Adrenal gland (tissue), 12 donors: ENCODE results near the gene ARHGEF28. TPM values are rescaled to one million over a fixed set of nuclear protein-coding genes. Genes with fewer than 3 reads are reported as not detected.

Experiments used
- DNase-seq, 7 donors: peaks; one replicate each; pipeline ENCODE4 v3.0.0-alpha.2; 2019 to 2020
- H3K27ac ChIP-seq, 5 donors: fragments of 200-600 bp; sonication (generic) in 4 of 5; 1 replicate in 3 of 5; 2 replicates in 2 of 5; pipeline versions ENCODE4 v1.5.1 to v1.8.0; 2016 to 2020; ENCODE audit warnings: mild to moderate bottlenecking in 1 of 5
- H3K27me3 ChIP-seq: fragments of 200-600 bp; 2 replicates; pipeline ENCODE4 v1.8.0; 2021
- H3K36me3 ChIP-seq, 2 donors: fragments of 200-600 bp; replicated peaks in 1 of 2; 1 replicate in 1 of 2; 2 replicates in 1 of 2; pipeline versions ENCODE4 v1.5.1 to v1.8.0; 2018 to 2022
- H3K4me1 ChIP-seq, 2 donors: fragments of 200-600 bp; replicated peaks in 1 of 2; 1 replicate in 1 of 2; 2 replicates in 1 of 2; pipeline versions ENCODE4 v1.5.1 to v1.8.0; 2018 to 2021
- H3K4me3 ChIP-seq, 4 donors: fragments of 200-600 bp; sonication (generic) in 3 of 4; one replicate each; pipeline ENCODE4 v1.5.1; 2016 to 2018
- H3K9me3 ChIP-seq, 3 donors: fragments of 200-600 bp; sonication (generic) in 1 of 3; replicated peaks in 1 of 3; 1 replicate in 2 of 3; 2 replicates in 1 of 3; pipeline versions ENCODE4 v1.5.1 to v1.8.0; 2016 to 2021
- POLR2A ChIP-seq, 2 donors: fragments of 450-650 bp; IDR thresholded peaks; one replicate each; pipeline ENCODE4 v1.6.1; 2017; ENCODE audit warnings: antibody characterized with exemption in 2 of 2, mild to moderate bottlenecking in 2 of 2, moderate library complexity in 1 of 2
- WGBS, 4 donors: extraction: QIAGEN DNeasy Blood & Tissue Kit in 2 of 4; methylation state at CpG; one replicate each; pipeline versions ENCODE4 v1.1.5 to v1.1.7; 2013 to 2017; 5-methylcytosine and 5-hydroxymethylcytosine counted together
- intact Hi-C, 2 donors: fragments of 100-400 bp; cut with DNase I; formaldehyde crosslinking; loops; one replicate each; pipeline versions ENCODE4 v1.14.1 to v1.15.0; 2022 to 2023
- polyA plus RNA-seq, 3 donors: library from polyadenylated mRNA; stranded (reverse); fragments of 200-250 nt in 2 of 3; fragments of 350-450 nt in 1 of 3; fragmentation: Illumina TruSeq in 1 of 3; extraction: RNeasy Lipid Tissue Mini Kit (QIAGEN cat#74804) in 1 of 3; gene quantifications; one replicate each; pipeline ENCODE4 v1.2.3, GENCODE V29; 2013 to 2014
- total RNA-seq, 9 donors: library from RNA; depleted of rRNA in 4 of 9; stranded (reverse); fragments of >200 nt in 4 of 9; fragments of 120-200 nt in 1 of 9; fragmentation: NEBNext Ultra II Directional in 1 of 9; extraction: Animal tissue kit (Norgen Biotek cat#: 25700) in 1 of 9; gene quantifications; one replicate each; pipeline versions ENCODE4 v1.1.0 to v1.2.4, GENCODE V29; 2013 to 2023
- TF ChIP-seq, protein P1 (sequence below), 6 experiments: fragments of 450-650 bp in 4 of 6; fragments of 200-600 bp in 2 of 6; sonication (generic) in 1 of 6; IDR thresholded peaks; 1 replicate in 5 of 6; 2 replicates in 1 of 6; pipeline versions ENCODE4 v1.5.1 to v1.8.0; 2016 to 2021; ENCODE audit warnings: antibody characterized with exemption in 6 of 6, mild to moderate bottlenecking in 2 of 6, moderate library complexity in 1 of 6
- donor health status: healthy with polysubstance abuse.
- donor health status: Bipolar disorder and iron deficiency.
- donor health status: DM: yes; HTN: yes; CAD: no.
- donor health status: DM: no; HTN: no; CAD: no.
- donor health status: DM: no; HTN: no; CAD: no.
- donor health status: DM: yes; HTN: yes; CAD: no.

The ARHGEF28 gene
- total and polyA plus RNA-seq, 12 donors, result 25.3 to 138 (median 42.4) TPM

DNA sequence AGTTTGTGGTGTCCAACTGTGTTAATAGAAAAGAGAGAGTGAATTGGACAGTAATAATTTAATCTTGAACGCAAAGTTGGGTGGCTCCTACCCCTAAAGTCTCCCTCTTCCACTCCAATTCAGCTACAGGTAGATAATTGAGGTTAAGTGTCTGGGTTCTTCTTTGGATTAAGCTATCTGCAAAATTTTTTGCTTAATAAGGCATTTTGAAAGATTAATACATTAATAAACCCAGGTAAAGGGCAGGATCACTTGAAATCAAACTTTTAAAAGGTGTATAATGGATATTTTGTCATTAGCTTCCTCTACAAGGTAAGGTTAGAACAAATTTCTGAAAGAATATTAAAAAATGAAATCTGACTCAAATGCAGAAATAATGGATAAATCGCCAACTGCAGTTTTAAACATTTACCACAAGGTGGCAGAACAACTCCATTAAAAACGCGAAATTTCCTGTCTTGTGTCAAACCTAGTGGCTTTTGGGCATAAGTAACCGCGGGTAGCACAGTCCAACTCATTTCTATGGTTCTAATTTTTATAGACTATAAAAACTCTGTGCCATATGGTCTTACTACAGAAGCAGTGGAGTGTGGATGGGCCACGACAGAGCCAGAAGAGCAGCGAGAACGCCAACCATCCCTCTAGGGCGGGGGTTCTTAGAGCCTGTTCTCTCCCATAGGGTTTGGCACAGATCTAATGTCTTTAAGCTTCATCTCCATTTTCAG, 276.5 kb downstream of the ARHGEF28 start:
- no peak for DNase-seq
- TF ChIP-seq, protein P1, sequence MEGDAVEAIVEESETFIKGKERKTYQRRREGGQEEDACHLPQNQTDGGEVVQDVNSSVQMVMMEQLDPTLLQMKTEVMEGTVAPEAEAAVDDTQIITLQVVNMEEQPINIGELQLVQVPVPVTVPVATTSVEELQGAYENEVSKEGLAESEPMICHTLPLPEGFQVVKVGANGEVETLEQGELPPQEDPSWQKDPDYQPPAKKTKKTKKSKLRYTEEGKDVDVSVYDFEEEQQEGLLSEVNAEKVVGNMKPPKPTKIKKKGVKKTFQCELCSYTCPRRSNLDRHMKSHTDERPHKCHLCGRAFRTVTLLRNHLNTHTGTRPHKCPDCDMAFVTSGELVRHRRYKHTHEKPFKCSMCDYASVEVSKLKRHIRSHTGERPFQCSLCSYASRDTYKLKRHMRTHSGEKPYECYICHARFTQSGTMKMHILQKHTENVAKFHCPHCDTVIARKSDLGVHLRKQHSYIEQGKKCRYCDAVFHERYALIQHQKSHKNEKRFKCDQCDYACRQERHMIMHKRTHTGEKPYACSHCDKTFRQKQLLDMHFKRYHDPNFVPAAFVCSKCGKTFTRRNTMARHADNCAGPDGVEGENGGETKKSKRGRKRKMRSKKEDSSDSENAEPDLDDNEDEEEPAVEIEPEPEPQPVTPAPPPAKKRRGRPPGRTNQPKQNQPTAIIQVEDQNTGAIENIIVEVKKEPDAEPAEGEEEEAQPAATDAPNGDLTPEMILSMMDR (IDR thresholded peaks at IDR 0.05), result peak; percentile 84 to 93 (median 90)
- TF ChIP-seq POLR2A (IDR thresholded peaks at IDR 0.05), result no peak
- H3K4me3 ChIP-seq, result no peak overlapping the region
- WGBS, 4 donors, result 34 to 37% (median 35%) methylated on average over 10 of the region's 10 CpGs
- no peaks in the 10 kb centered on the region for H3K36me3 ChIP-seq
- no peaks in the 10 kb centered on the region for H3K27me3 ChIP-seq
- H3K9me3 ChIP-seq, result no peaks in the 10 kb centered on the region
- intact Hi-C loops, result loop anchor here in 1 of 2 donors (5.0 kb wide), 1 partner anchor 740 kb away; the partner anchor contains the start of gene ENC1
- H3K4me1 ChIP-seq, result peaks cover 0 to 12% of the 10 kb centered on the region in 2 donors
- no peak overlapping the region for H3K27ac ChIP-seq

GRCh38 chr5:73903169-73903568, 277.2 kb downstream of the ARHGEF28 start:
- Histone ChIP-seq H3K27ac (no peak overlapping the region), H3K9me3 (no peaks in the 10 kb centered on the region), H3K27me3 (no peaks in the 10 kb centered on the region), H3K4me1 (peaks cover 0 to 18% of the 10 kb centered on the region in 2 donors), H3K36me3 (no peaks in the 10 kb centered on the region), H3K4me3 (no peak overlapping the region)
- DNase-seq, result no peak
- TF ChIP-seq, protein P1 (IDR thresholded peaks at IDR 0.05), result no peak
- no peak for TF ChIP-seq POLR2A (IDR thresholded peaks at IDR 0.05)
- WGBS, 4 donors, result 90 to 93% (median 92%) methylated on average over 9 of the region's 9 CpGs
- intact Hi-C loops, result loop anchor here in 1 of 2 donors (5.0 kb wide), 1 partner anchor 739 kb away; the partner anchor contains the start of gene ENC1

- DNase-seq, result no peak
- Histone ChIP-seq H3K27me3 (no peaks in the 10 kb centered on the region), H3K9me3 (no peaks in the 10 kb centered on the region), H3K27ac (no peak overlapping the region), H3K4me3 (no peak overlapping the region), H3K4me1 (peaks cover 0 to 21% of the 10 kb centered on the region in 2 donors), H3K36me3 (peaks cover 0 to under 1% of the 10 kb centered on the region in 2 donors)
- WGBS, 4 donors, result 84 to 99% (median 92%) methylated on average over 3 of the region's 3 CpGs
- intact Hi-C loops, result no loop called here
- TF ChIP-seq, protein P1 (IDR thresholded peaks at IDR 0.05), result no peak
- no peak for TF ChIP-seq POLR2A (IDR thresholded peaks at IDR 0.05)
These were observed 280.3 kb downstream of the ARHGEF28 start for GRCh38 chr5:73906277-73906676.

DNA sequence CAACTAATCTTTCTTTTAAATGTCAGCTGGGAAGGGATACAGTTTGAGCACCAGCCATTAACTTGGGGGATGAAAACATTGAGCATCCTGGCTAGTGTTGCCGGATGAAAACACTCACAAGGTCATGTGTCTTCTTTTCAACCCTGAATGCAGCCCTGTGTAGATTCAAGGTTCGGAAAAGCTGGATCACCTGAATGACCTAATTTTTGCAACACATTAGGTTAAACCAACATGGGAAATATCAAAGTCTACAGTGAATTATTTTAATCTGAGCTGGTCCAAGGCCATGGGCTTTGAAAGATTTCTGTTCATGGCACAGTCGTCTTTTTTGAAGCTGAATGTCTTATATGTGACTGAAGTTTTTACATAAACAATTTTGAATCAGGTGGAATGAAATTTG, 281.2 kb downstream of the ARHGEF28 start:
- Histone ChIP-seq H3K27me3 (no peaks in the 10 kb centered on the region), H3K4me3 (no peak overlapping the region), H3K36me3 (peaks cover 0 to 6% of the 10 kb centered on the region in 2 donors), H3K9me3 (no peaks in the 10 kb centered on the region), H3K4me1 (peaks cover 0 to 15% of the 10 kb centered on the region in 2 donors), H3K27ac (peak overlapping the region in 1 of 5 donors; percentile 5)
- TF ChIP-seq POLR2A (IDR thresholded peaks at IDR 0.05), result no peak
- TF ChIP-seq, protein P1 (IDR thresholded peaks at IDR 0.05), result no peak
- DNase-seq, result no peak
- WGBS, 4 donors, result 41 to 63% (median 49%) methylated on average over 3 of the region's 3 CpGs
- intact Hi-C loops, result no loop called here
